Psoas muscle (tissue), 8 donors: ENCODE measurements around the gene ZDHHC3. TPM values are rescaled to one million over a fixed set of nuclear protein-coding genes. Genes with fewer than 3 reads are reported as not detected.

Experiments used
- ATAC-seq, 4 donors: fragments of 200-7000 bp; cut with Tn5 transposase; one replicate each; pipeline ENCODE4 v1.9.1; 2020; ENCODE audit warnings: moderate library complexity in 3 of 4, mild to moderate bottlenecking in 2 of 4
- DNase-seq, 2 donors: peaks; one replicate each; pipeline ENCODE4 v3.0.0-alpha.2; 2020
- H3K27ac ChIP-seq: fragments of 200-600 bp; one replicate; pipeline ENCODE4 v1.8.0; 2022
- H3K27me3 ChIP-seq, 3 donors: fragments of 200-600 bp in 1 of 3; one replicate each; pipeline versions ENCODE4 v1.6.1 to v1.8.0; 2013 to 2022; ENCODE audit warnings: low read length in 2 of 3, mild to moderate bottlenecking in 2 of 3, moderate library complexity in 1 of 3; ENCODE audit not compliant: insufficient read depth in 3 of 3
- H3K36me3 ChIP-seq, 2 donors: fragments of 200-600 bp in 1 of 2; one replicate each; pipeline versions ENCODE4 v1.6.1 to v1.8.0; 2013 to 2022; ENCODE audit warnings: low read depth in 1 of 2, mild to moderate bottlenecking in 1 of 2, moderate library complexity in 1 of 2; ENCODE audit not compliant: insufficient read depth in 1 of 2
- H3K4me1 ChIP-seq: fragments of 200-600 bp; one replicate; pipeline ENCODE4 v1.8.0; 2022
- H3K4me3 ChIP-seq: fragments of 200-600 bp; one replicate; pipeline ENCODE4 v1.8.0; 2022; ENCODE audit warnings: mild to moderate bottlenecking
- H3K9me3 ChIP-seq: fragments of 200-600 bp; one replicate; pipeline ENCODE4 v1.8.0; 2022
- CTCF ChIP-seq: fragments of 200-600 bp; IDR thresholded peaks from one replicate; pipeline ENCODE4 v1.8.0; 2022; ENCODE audit warnings: antibody characterized with exemption
- WGBS, 3 donors: extraction: QIAGEN DNeasy Blood & Tissue Kit; methylation state at CpG; one replicate each; pipeline versions ENCODE4 v1.1.6 to v1.1.7; 2013; 5-methylcytosine and 5-hydroxymethylcytosine counted together
- intact Hi-C, 2 donors: fragments of 100-400 bp; cut with DNase I; formaldehyde crosslinking; loops; one replicate each; pipeline versions ENCODE4 v1.11.0 to v1.14.2; 2022
- polyA plus RNA-seq, 3 donors: library from polyadenylated mRNA; stranded (reverse); fragments of 200-250 nt; gene quantifications; one replicate each; pipeline ENCODE4 v1.2.3, GENCODE V29; 2013
- total RNA-seq, 4 donors: library from RNA; stranded (reverse); fragmentation: NEBNext Ultra II Directional in 2 of 4; extraction: Animal tissue kit (Norgen Biotek cat#: 25700) in 2 of 4; gene quantifications; one replicate each; pipeline versions ENCODE4 v1.2.1 to v1.2.4, GENCODE V29; 2021 to 2023
- donor health status: healthy with polysubstance abuse.
- donor health status: DM: no; HTN: no; CAD: no; lungs with moderate emphysema.
- donor health status: Bipolar disorder and iron deficiency.
- donor health status: healthy.
- donor health status: DM: yes; HTN: yes; CAD: no.
- donor health status: DM: no; HTN: no; CAD: no.
- donor health status: DM: no; HTN: no; CAD: no.
- donor health status: DM: yes; HTN: yes; CAD: no.

ZDHHC3 gene
- total and polyA plus RNA-seq, 7 donors: 22.2 to 58.3 (median 40.8) TPM

- no peak for TF ChIP-seq CTCF
- WGBS, 3 donors: 78 to 87% (median 81%) methylated on average over 4 of the region's 4 CpGs
- intact Hi-C loops: no loop called here
- no peak for DNase-seq
- Histone ChIP-seq H3K27ac (no peak overlapping the region), H3K27me3 (no peaks in the 10 kb centered on the region), H3K9me3 (no peaks in the 10 kb centered on the region), H3K36me3 (peaks cover 0 to 9% of the 10 kb centered on the region in 2 donors), H3K4me1 (peaks cover 35% of the 10 kb centered on the region), H3K4me3 (peak overlapping the region; percentile 96)
- ATAC-seq: no peak
Observed at GRCh38 chr3:44974416-44974815, 1.6 kb downstream of the ZDHHC3 start.

- Histone ChIP-seq H3K4me1 (peaks cover 10% of the 10 kb centered on the region), H3K27me3 (no peaks in the 10 kb centered on the region), H3K27ac (no peak overlapping the region), H3K9me3 (no peaks in the 10 kb centered on the region), H3K36me3 (peaks cover 0 to 9% of the 10 kb centered on the region in 2 donors), H3K4me3 (no peak overlapping the region)
- WGBS, 3 donors: 67 to 77% (median 72%) methylated on average over 3 of the region's 3 CpGs
- TF ChIP-seq CTCF: no peak
- no peak for ATAC-seq
- intact Hi-C loops: no loop called here
- no peak for DNase-seq
Observed at GRCh38 chr3:44970926-44971490, 5.0 kb downstream of the ZDHHC3 start.

GRCh38 chr3:44969828-44970179 lies 6.2 kb downstream of the ZDHHC3 start:
- H3K9me3 ChIP-seq: no peaks in the 10 kb centered on the region
- intact Hi-C loops: no loop called here
- no peak for TF ChIP-seq CTCF
- H3K27me3 ChIP-seq: no peaks in the 10 kb centered on the region
- no peak overlapping the region for H3K4me3 ChIP-seq
- DNase-seq (no peak), ATAC-seq (no peak)
- peaks cover 0 to 9% of the 10 kb centered on the region in 2 donors for H3K36me3 ChIP-seq
- H3K4me1 ChIP-seq: peaks cover 8% of the 10 kb centered on the region
- 78 to 88% (median 86%) methylated on average over 2 of the region's 2 CpGs for WGBS, 3 donors
- no peak overlapping the region for H3K27ac ChIP-seq

- H3K4me3 ChIP-seq: no peak overlapping the region
- TF ChIP-seq CTCF: no peak
- no peaks in the 10 kb centered on the region for H3K9me3 ChIP-seq
- ATAC-seq (no peak), DNase-seq (no peak)
- H3K27ac ChIP-seq: no peak overlapping the region
- peaks cover 0 to 9% of the 10 kb centered on the region in 2 donors for H3K36me3 ChIP-seq
- peaks cover 3% of the 10 kb centered on the region for H3K4me1 ChIP-seq
- WGBS, 3 donors: 78 to 86% (median 79%) methylated on average over 5 of the region's 5 CpGs
- intact Hi-C loops: no loop called here
- no peaks in the 10 kb centered on the region for H3K27me3 ChIP-seq
Observed at GRCh38 chr3:44969154-44969827, 6.7 kb downstream of the ZDHHC3 start.
